GM13976 (cell line): ENCODE data around the gene ANKRA2.
A peak's percentile ranks its signal among the peaks of the same experiment; 100 is the strongest.

Experiments used
- DNase-seq: peaks from one replicate; pipeline ENCODE4 v3.0.0; 2012; ENCODE audit warnings: low spot score
- in situ Hi-C: fragments of 300-500 bp; cut with MboI; formaldehyde crosslinking; loops from one replicate; pipeline ENCODE4 v1.12.0; 2022; ENCODE audit warnings: low sequenced_read_pairs, mixed read lengths, inconsistent platforms; ENCODE audit not compliant: unreplicated experiment
- TF ChIP-seq, protein P1 (sequence below): IDR thresholded peaks from 2 replicates; pipeline ENCODE4 v1.5.1; 2012; ENCODE audit warnings: borderline replicate concordance, mild to moderate bottlenecking; ENCODE audit not compliant: insufficient read depth; ENCODE audit errors: extremely low read depth, missing control alignments, control extremely low read depth

Gene ANKRA2

DNA sequence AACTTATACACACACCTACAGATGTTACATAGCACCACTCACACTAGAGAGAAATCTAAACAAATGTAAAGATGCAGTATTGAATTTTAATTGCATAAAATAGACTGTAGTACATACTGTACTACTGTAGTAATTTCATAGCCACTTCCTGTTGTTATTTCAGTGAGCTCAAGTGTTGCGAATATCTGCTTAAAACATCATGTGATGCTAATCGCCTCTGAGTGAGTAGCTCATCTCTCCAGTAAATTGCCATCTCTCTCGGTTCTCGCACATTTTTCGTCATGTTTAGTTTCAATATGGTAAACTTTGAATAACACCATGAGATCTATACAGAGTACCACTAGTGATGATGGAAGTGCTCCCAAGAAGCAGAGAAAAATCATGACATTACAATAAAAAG, 38.6 kb upstream of the ANKRA2 start:
- in situ Hi-C loops: no loop called here
- no peak for DNase-seq

DNA sequence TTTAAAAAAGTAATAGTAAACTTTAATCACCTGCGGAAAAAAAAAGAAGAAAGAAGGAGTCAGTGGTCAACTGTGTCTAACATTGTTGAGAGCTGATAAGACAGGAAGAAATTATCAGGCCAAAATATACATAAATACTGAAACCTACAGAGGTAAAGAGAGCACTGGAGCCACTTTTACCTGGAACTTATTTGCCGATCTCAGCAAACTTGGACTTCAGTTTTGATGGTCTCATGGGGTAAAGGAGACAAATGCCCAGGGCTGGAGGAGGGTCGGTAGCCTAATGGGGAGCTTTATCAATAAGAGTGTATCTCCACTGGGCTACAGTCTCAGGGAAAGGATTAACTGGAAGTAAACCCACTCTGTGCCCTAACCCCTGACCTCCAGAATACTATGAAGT, 33.9 kb upstream of the ANKRA2 start:
- no peak for DNase-seq
- in situ Hi-C loops: loop anchor here (25.0 kb wide), 1 partner anchor 1063 kb away; no protein-coding TSS in a partner anchor
- TF ChIP-seq, protein P1, sequence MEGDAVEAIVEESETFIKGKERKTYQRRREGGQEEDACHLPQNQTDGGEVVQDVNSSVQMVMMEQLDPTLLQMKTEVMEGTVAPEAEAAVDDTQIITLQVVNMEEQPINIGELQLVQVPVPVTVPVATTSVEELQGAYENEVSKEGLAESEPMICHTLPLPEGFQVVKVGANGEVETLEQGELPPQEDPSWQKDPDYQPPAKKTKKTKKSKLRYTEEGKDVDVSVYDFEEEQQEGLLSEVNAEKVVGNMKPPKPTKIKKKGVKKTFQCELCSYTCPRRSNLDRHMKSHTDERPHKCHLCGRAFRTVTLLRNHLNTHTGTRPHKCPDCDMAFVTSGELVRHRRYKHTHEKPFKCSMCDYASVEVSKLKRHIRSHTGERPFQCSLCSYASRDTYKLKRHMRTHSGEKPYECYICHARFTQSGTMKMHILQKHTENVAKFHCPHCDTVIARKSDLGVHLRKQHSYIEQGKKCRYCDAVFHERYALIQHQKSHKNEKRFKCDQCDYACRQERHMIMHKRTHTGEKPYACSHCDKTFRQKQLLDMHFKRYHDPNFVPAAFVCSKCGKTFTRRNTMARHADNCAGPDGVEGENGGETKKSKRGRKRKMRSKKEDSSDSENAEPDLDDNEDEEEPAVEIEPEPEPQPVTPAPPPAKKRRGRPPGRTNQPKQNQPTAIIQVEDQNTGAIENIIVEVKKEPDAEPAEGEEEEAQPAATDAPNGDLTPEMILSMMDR: no peak

More for the DNA sequence above, 38.6 kb upstream of the ANKRA2 start:
- TF ChIP-seq, protein P1: no peak

DNA sequence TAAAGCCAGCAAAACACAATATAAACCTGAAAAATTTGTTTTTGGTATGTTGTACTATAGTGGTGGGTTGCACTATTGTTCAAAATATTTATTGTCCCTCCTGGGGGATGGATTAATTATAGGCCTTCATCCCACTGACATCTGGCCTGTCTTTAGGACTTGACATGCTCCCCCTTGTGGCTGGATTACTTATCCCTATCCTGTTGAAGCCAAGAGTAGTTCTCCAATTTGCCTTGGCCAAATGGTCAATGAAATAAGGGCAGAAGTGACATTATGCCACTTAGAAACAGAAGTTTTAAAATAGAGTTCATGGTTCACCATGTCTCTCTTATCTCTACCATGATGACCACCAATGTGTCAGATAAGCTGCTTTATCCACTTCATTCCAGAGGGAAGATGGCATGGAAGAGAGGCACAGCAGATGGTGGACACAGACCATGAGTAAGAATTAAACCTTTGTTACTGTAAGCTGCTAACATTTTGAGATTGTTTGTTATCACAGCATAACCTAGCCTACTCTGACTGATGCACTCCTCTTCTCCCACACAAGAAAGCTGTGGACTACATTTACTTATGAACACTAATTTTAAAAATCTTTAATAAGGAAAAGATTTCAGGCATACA, 31.4 kb upstream of the ANKRA2 start:
- in situ Hi-C loops: loop anchor here (25.0 kb wide), 1 partner anchor 1065 kb away; no protein-coding TSS in a partner anchor
- TF ChIP-seq, protein P1: peak; percentile 25
- DNase-seq: no peak

DNA sequence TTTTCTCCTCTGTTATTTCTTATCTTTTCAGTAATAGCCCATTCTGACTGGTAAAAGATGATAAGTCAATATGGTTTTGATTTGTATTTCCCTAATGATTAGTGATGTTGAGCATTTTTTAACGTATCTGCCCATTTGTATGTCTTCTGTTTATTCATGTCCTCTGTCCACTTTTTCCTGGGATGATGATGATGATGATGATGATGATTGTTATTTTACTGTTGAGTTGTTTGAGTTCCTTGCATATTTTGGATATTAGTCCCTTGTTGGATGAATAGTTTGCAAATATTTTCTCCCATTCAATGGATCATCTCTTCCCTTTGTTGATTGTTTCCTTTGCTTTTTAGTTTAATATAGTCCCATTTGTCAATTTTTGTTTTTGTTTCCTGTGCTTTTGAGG, 27.1 kb upstream of the ANKRA2 start:
- TF ChIP-seq, protein P1: no peak
- in situ Hi-C loops: loop anchor here (5.0 to 25.0 kb wide), 2 partner anchors 200 to 1070 kb away; no protein-coding TSS in a partner anchor
- DNase-seq: no peak

DNA sequence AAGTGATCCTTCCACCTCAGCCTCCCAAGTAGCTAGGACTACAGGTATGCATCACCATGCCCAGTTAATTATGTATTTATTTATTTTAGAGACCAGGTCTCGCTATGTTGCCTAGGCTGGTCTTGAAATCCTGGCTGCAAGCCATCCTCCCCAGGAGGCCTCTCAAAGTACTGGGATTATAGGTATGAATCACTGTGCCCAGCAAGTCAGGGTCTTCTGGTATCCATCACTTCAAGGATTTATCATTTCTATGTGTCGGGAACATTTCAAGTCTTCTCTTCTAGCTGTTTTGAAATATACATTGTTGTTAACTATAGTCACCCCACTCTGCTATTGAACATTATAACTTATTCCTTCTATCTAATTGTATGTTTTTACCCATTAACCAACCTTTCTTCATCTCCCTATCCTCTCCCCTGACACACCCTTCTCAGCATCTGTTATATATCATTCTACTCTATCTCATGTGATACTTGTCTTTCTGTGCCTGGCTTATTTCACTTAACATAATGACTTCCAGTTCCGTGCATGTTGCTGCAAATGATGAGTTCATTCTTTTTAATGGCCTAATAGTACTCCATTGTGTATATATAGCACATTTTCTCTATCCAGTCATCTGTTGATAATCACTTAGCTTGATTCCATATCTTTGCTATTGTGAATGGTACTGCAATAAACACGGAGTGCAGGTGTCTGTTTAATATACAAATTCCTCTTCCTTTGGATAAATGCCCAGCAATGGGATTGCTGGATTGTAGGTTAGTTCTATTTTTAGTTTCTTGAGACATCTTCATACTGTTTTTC, 26.5 kb upstream of the ANKRA2 start:
- no peak for DNase-seq
- in situ Hi-C loops: loop anchor here (5.0 to 25.0 kb wide), 2 partner anchors 200 to 1070 kb away; no protein-coding TSS in a partner anchor
- TF ChIP-seq, protein P1: no peak

DNA sequence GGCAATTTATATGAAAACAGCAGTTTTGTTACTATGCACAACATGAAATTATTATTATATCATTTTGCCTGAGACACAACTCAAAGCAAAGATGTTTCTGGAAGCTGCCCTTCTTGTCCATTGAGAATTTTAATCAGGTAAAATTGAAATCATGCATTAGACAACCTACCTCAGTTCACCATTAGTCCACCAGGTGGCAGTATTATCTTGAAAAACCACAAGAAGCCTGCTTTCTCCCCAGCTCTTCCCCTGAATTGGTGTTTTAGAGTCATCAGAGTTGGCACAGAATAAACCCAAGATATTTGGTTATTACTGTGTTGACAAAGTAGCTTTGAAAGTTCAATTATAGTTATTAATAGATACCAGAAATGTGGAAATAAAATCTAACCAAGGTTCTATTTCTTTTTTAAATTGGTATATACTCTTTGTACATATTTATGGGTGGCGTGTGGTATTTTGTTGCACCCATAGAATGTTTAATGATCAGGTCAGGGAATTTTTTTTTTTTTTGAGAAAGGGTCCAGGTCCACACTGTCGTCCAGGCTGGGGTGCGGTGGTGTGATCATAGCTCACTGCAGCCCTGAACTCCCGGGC, 25.8 kb upstream of the ANKRA2 start:
- TF ChIP-seq, protein P1: peak; percentile 58
- DNase-seq: peak; percentile 36
- in situ Hi-C loops: loop anchor here (5.0 to 25.0 kb wide), 2 partner anchors 201 to 1071 kb away; no protein-coding TSS in a partner anchor
